Posterior vena cava (tissue), 2 donors: ENCODE data around the gene CCDC200. TPM values are rescaled to one million over a fixed set of nuclear protein-coding genes. Genes with fewer than 3 reads are reported as not detected.

ENCODE experiments used
- DNase-seq: peaks from one replicate; pipeline ENCODE4 v3.0.0-alpha.2; 2020; ENCODE audit warnings: low spot score
- intact Hi-C, 2 donors: fragments of 100-400 bp; cut with DNase I; formaldehyde crosslinking; loops; one replicate each; pipeline versions ENCODE4 v1.14.1 to v1.14.2; 2022 to 2023
- total RNA-seq, 2 donors: library from RNA; stranded (reverse); fragmentation: NEBNext Ultra II Directional; extraction: Animal tissue kit (Norgen Biotek cat#: 25700); gene quantifications; one replicate each; pipeline ENCODE4 v1.2.1, GENCODE V29; 2021
- donor health status: DM: yes; HTN: yes; CAD: no.
- donor health status: DM: yes; HTN: yes; CAD: no.

The CCDC200 gene
- total RNA-seq, 2 donors from 2014 or later: not detected

- intact Hi-C loops: loop anchor here (10.0 kb wide), 2 partner anchors 147 to 157 kb away; partner anchors contain the start of genes RND2 (in 1 of the 2) and VAT1 (in 1 of the 2)
- no peak for DNase-seq
Observed at GRCh38 chr17:43171586-43172487, 56.6 kb downstream of the CCDC200 start.

Other genes starting within 250 kb of the CCDC200 start
- 10 to 100 TPM in 1 of 2 donors, 1 to 10 TPM in 1; 9.9 to 11.2 TPM for gene PTGES3L, start 248.5 kb downstream of the CCDC200 start, total RNA-seq
- 10 to 100 TPM; 10.6 to 14.1 TPM for gene RUNDC1, start 248.1 kb downstream of the CCDC200 start, total RNA-seq
- gene RPL27, start 230.2 kb downstream of the CCDC200 start, total RNA-seq: 1,000 to 10,000 TPM; 1,110 to 1,208 TPM
- 10 to 100 TPM; 23.9 to 24.1 TPM for gene IFI35, start 221.8 kb downstream of the CCDC200 start, total RNA-seq
- gene VAT1, start 206.2 kb downstream of the CCDC200 start, total RNA-seq: 100 to 1,000 TPM; 247 to 267 TPM
- 1 to 10 TPM; 1.9 to 2.2 TPM for gene RND2, start 203.4 kb downstream of the CCDC200 start, total RNA-seq
- gene BRCA1, start 103.3 kb downstream of the CCDC200 start, total RNA-seq: 1 to 10 TPM; 4.6 to 5.9 TPM
- gene NBR1, start 57.4 kb downstream of the CCDC200 start, total RNA-seq: 10 to 100 TPM; 64.7 to 69.1 TPM
- gene TMEM106A, start 16.7 kb downstream of the CCDC200 start, total RNA-seq: 10 to 100 TPM; 18.4 to 19.9 TPM
- gene RNU2-1, start 5.4 kb upstream of the CCDC200 start, total RNA-seq: over 10,000 TPM; 14,833 to 15,009 TPM
- gene ARL4D, start 170.4 kb upstream of the CCDC200 start, total RNA-seq: 10 to 100 TPM; 16.1 to 24.3 TPM